ENCODE data around the gene ARHGAP15. TPM values are rescaled to one million over a fixed set of nuclear protein-coding genes. Genes with fewer than 3 reads are reported as not detected.

Gene ARHGAP15
- total RNA-seq, 1 experiment from 2014 or later, result 0.42 TPM

DNA sequence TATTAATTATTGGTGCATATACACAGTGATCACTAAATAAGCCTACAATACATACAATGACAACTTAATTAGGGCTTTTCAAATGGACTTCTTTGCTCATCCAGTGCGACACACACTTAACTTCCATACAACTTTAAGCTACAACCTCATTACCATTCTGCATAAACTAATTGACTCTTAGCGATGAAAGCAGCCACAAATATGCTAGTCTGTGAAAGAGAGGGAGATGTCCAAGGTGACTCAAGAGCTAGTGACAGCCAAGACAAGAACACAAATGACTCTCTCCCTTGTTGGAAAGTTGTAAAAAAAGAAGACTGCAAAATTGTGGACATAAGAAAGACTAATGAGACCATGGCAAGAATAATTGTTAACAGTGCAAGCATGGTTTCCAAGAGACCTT, 264.8 kb downstream of the ARHGAP15 start (continued):
- TF ChIP-seq, protein P1, sequence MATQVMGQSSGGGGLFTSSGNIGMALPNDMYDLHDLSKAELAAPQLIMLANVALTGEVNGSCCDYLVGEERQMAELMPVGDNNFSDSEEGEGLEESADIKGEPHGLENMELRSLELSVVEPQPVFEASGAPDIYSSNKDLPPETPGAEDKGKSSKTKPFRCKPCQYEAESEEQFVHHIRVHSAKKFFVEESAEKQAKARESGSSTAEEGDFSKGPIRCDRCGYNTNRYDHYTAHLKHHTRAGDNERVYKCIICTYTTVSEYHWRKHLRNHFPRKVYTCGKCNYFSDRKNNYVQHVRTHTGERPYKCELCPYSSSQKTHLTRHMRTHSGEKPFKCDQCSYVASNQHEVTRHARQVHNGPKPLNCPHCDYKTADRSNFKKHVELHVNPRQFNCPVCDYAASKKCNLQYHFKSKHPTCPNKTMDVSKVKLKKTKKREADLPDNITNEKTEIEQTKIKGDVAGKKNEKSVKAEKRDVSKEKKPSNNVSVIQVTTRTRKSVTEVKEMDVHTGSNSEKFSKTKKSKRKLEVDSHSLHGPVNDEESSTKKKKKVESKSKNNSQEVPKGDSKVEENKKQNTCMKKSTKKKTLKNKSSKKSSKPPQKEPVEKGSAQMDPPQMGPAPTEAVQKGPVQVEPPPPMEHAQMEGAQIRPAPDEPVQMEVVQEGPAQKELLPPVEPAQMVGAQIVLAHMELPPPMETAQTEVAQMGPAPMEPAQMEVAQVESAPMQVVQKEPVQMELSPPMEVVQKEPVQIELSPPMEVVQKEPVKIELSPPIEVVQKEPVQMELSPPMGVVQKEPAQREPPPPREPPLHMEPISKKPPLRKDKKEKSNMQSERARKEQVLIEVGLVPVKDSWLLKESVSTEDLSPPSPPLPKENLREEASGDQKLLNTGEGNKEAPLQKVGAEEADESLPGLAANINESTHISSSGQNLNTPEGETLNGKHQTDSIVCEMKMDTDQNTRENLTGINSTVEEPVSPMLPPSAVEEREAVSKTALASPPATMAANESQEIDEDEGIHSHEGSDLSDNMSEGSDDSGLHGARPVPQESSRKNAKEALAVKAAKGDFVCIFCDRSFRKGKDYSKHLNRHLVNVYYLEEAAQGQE (IDR thresholded peaks at IDR 0.05; ENCODE audit: low read depth), result no peak
- TF ChIP-seq SIN3A (IDR thresholded peaks at IDR 0.05; ENCODE audit: low read depth), result no peak

DNA sequence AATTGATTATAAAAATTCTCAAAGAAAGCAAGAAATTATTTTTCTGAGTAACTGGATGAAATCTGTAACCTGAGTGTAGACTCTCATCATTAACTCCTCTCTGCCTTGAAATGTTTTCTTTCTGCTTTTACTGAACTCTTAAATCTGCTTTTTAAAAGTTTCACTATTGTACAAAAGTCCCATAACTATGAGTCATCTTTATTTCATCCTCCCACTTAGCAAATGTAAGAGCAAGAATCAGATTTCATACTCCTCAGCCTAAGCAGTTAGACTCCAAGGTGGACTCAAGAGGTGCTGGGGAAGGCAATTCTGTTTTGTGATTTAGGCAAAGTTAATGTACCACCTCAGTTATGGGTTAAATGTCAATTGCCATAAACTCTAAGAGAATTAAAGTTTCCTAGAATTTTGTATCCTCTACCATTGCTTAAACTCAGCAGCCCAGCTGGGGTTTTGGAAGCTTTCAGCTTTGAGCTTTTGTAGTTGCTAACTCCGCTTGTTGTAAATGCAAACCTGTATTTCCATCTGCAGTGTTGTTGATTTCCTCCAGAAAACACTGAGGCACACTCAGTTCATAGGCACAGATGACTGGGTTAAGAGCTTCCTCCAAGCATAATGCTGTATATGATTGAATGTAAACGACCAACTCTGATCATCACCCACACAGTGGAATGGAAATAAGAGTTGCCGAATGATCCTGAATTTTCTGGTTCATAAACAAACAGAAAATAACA, 268.8 kb downstream of the ARHGAP15 start:
- Histone ChIP-seq H2AFZ (ENCODE audit: low read depth, low read length, poor library complexity, severe bottlenecking) (no peak overlapping the region), H3K36me3 (ENCODE audit: control insufficient read depth in 1 of 2, insufficient read depth in 2 of 2, low read length in 2 of 2) (no peaks in the 10 kb centered on the region), H4K20me1 (ENCODE audit: insufficient read depth) (no peaks in the 10 kb centered on the region), H3K4me3 (replicated peaks in 1 of 2; ENCODE audit: low read depth in 1 of 2, low read length in 2 of 2) (no peak overlapping the region), H3K9me2 (ENCODE audit: insufficient read depth) (no peaks in the 10 kb centered on the region), H3K9ac (ENCODE audit: low read length) (no peak overlapping the region), H3K27ac (ENCODE audit: low read depth, low read length) (no peak overlapping the region), H3K27me3 (ENCODE audit: insufficient read depth, low read length) (no peaks in the 10 kb centered on the region; the same call in 1 of the 2 replicates), H3K4me2 (ENCODE audit: low read length) (no peak overlapping the region), H3K4me1 (ENCODE audit: control insufficient read depth in 1 of 2, insufficient read depth in 2 of 2, low read length in 2 of 2) (peaks cover 0 to 4% of the 10 kb centered on the region in 2 experiments; a peak in 1 of 4 replicates), H3K79me2 (ENCODE audit: insufficient read depth, low read length) (no peaks in the 10 kb centered on the region), H3K9me3 (ENCODE audit: control insufficient read depth in 1 of 2, insufficient read depth in 1 of 2, low read depth in 1 of 2, low read length in 2 of 2) (no peaks in the 10 kb centered on the region)
- DNase-seq (ENCODE audit: low read depth, low spot score) (no peak), ATAC-seq (no peak)
- ChIA-PET RAD21 (ENCODE audit: low non-redundant PET in 1 of 2, low total read pairs in 2 of 2, uncharacterized antibody in 2 of 2, unreplicated experiment in 2 of 2) (no interaction called here), POLR2A (no interaction called here), CTCF (no interaction called here)
- no TSS peak for BruUV-seq (replicated peaks)
- TF ChIP-seq, protein P1 (IDR thresholded peaks at IDR 0.05; ENCODE audit: low read depth), result no peak
- TF ChIP-seq ELF1 (IDR thresholded peaks at IDR 0.05; ENCODE audit: borderline replicate concordance, low read depth) (no peak), CBX3 (IDR thresholded peaks at IDR 0.05; ENCODE audit: low read depth) (no peak), ZNF274 (IDR thresholded peaks at IDR 0.05; ENCODE audit: low read depth, low read length) (no peak), ZFX (IDR thresholded peaks at IDR 0.05) (no peak), EZH2phosphoT487 (IDR thresholded peaks at IDR 0.05; ENCODE audit: borderline replicate concordance) (no peak), FOSL1 (IDR thresholded peaks at IDR 0.05; ENCODE audit: low read depth) (peak; percentile 18; the same call in 1 of the 2 replicates)
- TF ChIP-seq, protein P2, sequence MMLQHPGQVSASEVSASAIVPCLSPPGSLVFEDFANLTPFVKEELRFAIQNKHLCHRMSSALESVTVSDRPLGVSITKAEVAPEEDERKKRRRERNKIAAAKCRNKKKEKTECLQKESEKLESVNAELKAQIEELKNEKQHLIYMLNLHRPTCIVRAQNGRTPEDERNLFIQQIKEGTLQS (IDR thresholded peaks at IDR 0.05), result no peak
- intact Hi-C loops (cut with micrococcal nuclease), result no loop called here
